Measurements from ENCODE around the gene P2RY11.

The P2RY11 gene

DNA sequence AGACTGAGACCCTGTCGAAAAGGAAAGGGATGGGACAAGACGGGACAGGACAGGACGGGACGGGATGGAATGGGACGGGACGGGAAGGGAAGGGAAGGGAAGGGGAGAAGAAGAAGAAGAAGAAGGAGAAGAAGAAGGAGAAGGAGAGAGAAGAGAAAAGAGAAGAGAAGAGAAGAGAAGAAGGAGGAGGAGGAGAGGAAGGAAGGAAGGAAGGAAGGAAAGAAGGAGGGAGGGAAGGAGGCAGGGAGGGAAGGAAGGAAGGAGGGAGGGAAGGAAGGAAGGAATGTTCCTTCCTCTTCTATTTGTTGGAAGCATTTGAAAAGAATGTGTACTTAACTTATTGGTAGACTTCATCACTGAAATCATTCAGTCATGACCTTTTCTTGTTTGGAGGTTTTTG, 35.0 kb upstream of the P2RY11 start:
- no peak for DNase-seq (ENCODE audit: low read depth)
- H3K4me3 ChIP-seq (ENCODE audit: low read depth, low read length): no peak overlapping the region
- TF ChIP-seq, protein P1, sequence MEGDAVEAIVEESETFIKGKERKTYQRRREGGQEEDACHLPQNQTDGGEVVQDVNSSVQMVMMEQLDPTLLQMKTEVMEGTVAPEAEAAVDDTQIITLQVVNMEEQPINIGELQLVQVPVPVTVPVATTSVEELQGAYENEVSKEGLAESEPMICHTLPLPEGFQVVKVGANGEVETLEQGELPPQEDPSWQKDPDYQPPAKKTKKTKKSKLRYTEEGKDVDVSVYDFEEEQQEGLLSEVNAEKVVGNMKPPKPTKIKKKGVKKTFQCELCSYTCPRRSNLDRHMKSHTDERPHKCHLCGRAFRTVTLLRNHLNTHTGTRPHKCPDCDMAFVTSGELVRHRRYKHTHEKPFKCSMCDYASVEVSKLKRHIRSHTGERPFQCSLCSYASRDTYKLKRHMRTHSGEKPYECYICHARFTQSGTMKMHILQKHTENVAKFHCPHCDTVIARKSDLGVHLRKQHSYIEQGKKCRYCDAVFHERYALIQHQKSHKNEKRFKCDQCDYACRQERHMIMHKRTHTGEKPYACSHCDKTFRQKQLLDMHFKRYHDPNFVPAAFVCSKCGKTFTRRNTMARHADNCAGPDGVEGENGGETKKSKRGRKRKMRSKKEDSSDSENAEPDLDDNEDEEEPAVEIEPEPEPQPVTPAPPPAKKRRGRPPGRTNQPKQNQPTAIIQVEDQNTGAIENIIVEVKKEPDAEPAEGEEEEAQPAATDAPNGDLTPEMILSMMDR (IDR thresholded peaks at IDR 0.05; ENCODE audit: low read depth, low read length, missing control alignments): no peak

DNA sequence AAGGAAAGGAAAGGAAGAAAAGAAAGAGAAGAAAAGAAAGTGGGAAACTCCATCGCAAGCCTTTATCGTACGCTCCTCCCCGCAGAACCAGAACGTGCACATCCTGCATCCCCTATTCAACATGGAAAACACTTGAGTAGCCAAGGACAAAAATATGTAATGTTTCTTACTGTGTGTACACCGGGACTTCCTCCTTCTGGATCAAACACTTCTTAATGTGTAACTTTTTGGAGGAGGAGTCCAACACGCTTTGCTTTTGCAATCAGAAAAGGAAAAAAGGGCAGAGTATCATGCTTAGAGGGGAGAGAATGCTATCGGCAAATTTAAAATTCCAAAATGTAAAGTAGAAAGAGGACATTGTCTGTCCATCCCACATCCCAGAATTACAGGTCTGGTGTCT, 33.2 kb upstream of the P2RY11 start:
- DNase-seq (ENCODE audit: low read depth): no peak
- TF ChIP-seq, protein P1 (IDR thresholded peaks at IDR 0.05; ENCODE audit: low read depth, low read length, missing control alignments): no peak

DNA sequence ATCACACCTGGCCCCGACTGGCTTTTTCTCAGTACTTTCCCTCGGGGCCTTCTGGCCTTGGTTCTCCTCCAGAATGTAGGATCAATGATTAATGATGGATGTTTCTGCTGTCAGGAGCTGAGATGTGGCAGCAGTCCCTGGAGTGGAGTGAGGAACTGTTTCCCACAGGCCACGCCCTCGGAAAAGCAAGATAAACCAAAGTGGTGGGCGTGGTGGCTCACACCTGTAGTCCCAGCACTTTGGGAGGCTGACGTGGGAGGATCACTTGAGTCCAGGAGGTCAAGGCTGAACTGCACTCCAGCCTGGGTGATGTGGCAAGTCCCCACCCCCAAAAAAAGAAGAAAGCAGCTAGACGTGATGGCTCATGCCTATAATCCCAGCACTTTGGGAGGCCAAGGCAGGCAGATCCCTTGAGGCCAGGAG, 32.5 kb upstream of the P2RY11 start:
- TF ChIP-seq, protein P1 (IDR thresholded peaks at IDR 0.05; ENCODE audit: low read depth, low read length, missing control alignments): no peak
- H3K4me3 ChIP-seq (ENCODE audit: low read depth, low read length): no peak overlapping the region
- no peak for DNase-seq (ENCODE audit: low read depth)

More for the DNA sequence above, 33.2 kb upstream of the P2RY11 start:
- no peak overlapping the region for H3K4me3 ChIP-seq (ENCODE audit: low read depth, low read length)

DNA sequence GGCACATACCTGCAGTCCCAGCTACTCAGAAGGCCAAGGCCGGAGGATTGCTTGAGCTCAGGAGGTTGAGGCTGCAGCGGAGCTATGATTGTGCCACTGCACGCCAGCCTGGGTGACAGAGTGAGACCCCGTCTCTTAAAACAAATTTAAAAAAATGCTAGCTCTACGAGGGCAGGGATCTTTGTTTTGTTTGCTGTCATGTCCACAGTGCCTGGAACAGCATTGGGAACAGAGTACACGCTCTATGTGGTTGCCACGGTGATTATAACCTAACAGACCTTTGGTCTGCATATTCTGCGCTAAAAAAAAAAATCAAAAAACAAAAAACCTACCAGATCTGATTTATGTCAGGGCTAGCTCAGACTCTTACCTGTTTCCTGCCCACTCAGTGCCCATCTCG, 27.6 kb upstream of the P2RY11 start:
- no peak overlapping the region for H3K4me3 ChIP-seq (ENCODE audit: low read depth, low read length)
- no peak for DNase-seq (ENCODE audit: low read depth)
- TF ChIP-seq, protein P1 (IDR thresholded peaks at IDR 0.05; ENCODE audit: low read depth, low read length, missing control alignments): no peak

DNA sequence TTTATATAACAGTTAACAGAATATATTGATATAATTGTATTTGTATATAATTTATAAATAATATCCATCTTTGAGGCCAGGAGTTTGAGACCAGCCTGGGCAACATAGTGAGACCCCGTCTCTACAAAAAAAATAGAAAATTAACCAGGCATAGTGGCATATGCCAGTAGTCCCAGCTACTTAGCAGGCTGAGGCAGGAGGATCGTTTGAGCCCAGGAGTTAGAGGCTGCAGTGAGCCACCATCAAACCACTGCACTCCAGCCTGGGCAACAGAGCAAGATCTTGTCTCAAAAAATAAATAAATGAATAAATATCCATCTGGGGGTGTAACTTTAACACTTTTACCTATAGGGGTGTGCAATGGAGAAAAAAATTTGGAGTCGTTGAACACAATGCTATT, 26.7 kb upstream of the P2RY11 start:
- DNase-seq (ENCODE audit: low read depth): no peak
- H3K4me3 ChIP-seq (ENCODE audit: low read depth, low read length): no peak overlapping the region

DNA sequence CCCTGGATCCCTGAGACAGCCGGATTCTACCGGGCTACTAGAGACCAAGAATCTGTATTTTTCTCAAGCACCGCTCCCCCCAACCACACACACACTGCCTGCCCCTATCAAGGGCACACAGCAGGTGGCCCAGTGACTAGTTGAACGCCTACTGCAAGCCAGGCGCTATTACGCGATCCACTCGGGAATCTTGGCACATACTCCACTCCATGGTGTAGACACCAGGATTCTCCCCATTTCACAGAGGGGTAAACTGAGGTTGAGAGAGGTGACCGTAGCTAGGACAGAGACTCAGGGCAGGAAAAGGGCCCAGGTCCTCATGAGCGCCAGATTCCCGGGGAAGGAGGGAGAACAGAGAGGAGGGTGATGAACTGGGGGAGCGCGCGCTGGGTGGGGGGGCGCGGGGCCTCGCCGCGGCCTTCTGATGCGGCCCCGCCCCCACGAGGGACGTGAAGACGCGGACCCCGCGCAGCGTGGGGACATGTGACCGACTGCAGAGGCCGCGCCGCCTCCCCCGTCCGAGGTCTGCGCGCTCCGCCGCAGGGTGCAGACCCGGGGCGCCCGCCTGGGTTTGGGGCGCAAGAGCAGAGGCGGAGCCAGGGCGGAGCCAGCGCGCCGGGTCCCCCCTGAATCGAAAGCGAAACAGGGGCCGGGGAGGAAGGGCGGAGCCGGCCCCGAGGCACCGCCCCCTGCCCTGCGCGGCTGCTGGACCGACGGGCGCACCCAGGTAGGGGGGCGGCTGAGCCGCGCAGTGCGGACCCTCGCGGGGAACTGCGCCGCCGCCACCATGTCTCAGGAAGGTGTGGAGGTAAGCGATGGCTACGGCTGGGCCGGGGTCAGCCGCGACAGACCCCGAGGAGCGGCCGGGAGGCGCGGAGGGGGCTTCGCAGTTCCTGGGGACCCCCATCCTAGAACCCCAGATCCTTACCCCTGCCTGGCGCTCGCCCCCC, 25.6 kb upstream of the P2RY11 start, which contains the start of gene SHFL:
SHFL (plus strand) TSS at position 677 of the 950 bp plus-strand sequence; CDS start at position 788, 111 bp downstream.
- peak; percentile 48 for DNase-seq (ENCODE audit: low read depth)
- H3K4me3 ChIP-seq (ENCODE audit: low read depth, low read length): peak within 1 kb of the TSS; percentile 97
- TF ChIP-seq, protein P1 (IDR thresholded peaks at IDR 0.05; ENCODE audit: low read depth, low read length, missing control alignments): no peak

More for the DNA sequence above, 26.7 kb upstream of the P2RY11 start:
- TF ChIP-seq, protein P1 (IDR thresholded peaks at IDR 0.05; ENCODE audit: low read depth, low read length, missing control alignments): no peak
